SK-N-SH (cell line): Measurements from ENCODE around the gene DCBLD1.
A peak's percentile ranks its signal among the peaks of the same experiment; 100 is the strongest.

Experiments used
- CTCF ChIP-seq: fragments of 200-600 bp; sonication (generic); IDR thresholded peaks from 2 replicates; pipeline ENCODE4 v1.6.1; 2017; ENCODE audit warnings: antibody characterized with exemption, mild to moderate bottlenecking, moderate library complexity
- EP300 ChIP-seq, 2 experiments: IDR thresholded peaks; 2 replicates each; pipeline versions ENCODE4 v1.4.0 to v1.6.1; 2012; ENCODE audit warnings: borderline replicate concordance in 1 of 2, low read depth in 1 of 2, low read length in 1 of 2
- EZH2phosphoT487 ChIP-seq: fragments of 200-600 bp; sonication (generic); IDR thresholded peaks from 2 replicates; pipeline ENCODE4 v1.6.1; 2017; ENCODE audit warnings: low read depth, mixed run types, mild to moderate bottlenecking, antibody characterized with exemption, moderate library complexity, borderline replicate concordance
- FOXM1 ChIP-seq: IDR thresholded peaks from 2 replicates; pipeline ENCODE4 v1.4.0; 2012; ENCODE audit warnings: low read depth, mild to moderate bottlenecking
- MAX ChIP-seq: IDR thresholded peaks from 2 replicates; pipeline ENCODE4 v1.4.0; 2012; ENCODE audit warnings: low read depth
- MXI1 ChIP-seq: IDR thresholded peaks from 2 replicates; pipeline ENCODE4 v1.6.1; 2012; ENCODE audit warnings: mild to moderate bottlenecking, low read depth, low read length, improper control_type of control experiment
- POLR2AphosphoS5 ChIP-seq: IDR thresholded peaks from 2 replicates; pipeline ENCODE4 v1.6.1; 2012; ENCODE audit warnings: low read depth, low read length
- RAD21 ChIP-seq: IDR thresholded peaks from 2 replicates; pipeline ENCODE4 v1.6.1; 2012; ENCODE audit warnings: mild to moderate bottlenecking, low read length
- REST ChIP-seq: IDR thresholded peaks from 2 replicates; pipeline ENCODE4 v1.6.1; 2012; ENCODE audit warnings: mild to moderate bottlenecking, low read depth, low read length, moderate library complexity
- TCF12 ChIP-seq: IDR thresholded peaks from 2 replicates; pipeline ENCODE4 v1.4.0; 2012

GRCh38 chr6:117552618-117553017 is 70.1 kb downstream of the DCBLD1 start:
- TF ChIP-seq FOXM1 (no peak), CTCF (no peak), TCF12 (peak; percentile 40; the same call in 1 of the 2 replicates), EP300 (IDR thresholded peaks at IDR 0.05; ENCODE audit: borderline replicate concordance in 1 of 2, low read depth in 1 of 2, low read length in 1 of 2) (0 out of 4 replicates have a peak, but pooled peaks of 1 of the 2 experiments have one; percentile 10), MAX (no peak), MXI1 (no peak), REST (no peak), POLR2AphosphoS5 (no peak; the same call in 1 of the 2 replicates), RAD21 (no peak), EZH2phosphoT487 (no peak)
